ENCODE measurements around the gene SLC7A5.
"Not testable (repeated sequence)": the region's sequence is repeated elsewhere in the genome, so short reads cannot be mapped to it uniquely, and the experiment has no call there.

The SLC7A5 gene

DNA sequence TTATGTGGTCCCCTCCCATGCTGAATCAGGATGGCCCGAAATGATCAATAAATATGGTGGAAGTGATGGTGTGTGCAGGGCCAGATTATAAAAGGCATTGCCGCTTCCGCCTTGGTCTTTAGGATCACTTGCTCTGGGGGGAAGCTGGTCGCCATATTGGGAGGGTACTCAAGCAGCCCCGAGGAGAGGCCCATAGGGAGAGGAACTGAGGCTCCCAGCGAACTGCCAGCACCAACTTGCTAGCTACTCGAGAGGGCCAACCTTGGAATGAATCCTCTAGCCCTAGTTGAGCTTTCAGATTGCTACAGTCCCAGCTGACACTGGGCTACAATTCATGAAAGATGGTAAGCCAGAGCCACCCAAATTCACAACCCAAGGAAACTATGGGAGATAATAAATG lies 19.0 kb upstream of the SLC7A5 start:
- not testable (repeated sequence) for DNase-seq (ENCODE audit: low read depth in 1 of 2, low spot score in 1 of 2)

DNA sequence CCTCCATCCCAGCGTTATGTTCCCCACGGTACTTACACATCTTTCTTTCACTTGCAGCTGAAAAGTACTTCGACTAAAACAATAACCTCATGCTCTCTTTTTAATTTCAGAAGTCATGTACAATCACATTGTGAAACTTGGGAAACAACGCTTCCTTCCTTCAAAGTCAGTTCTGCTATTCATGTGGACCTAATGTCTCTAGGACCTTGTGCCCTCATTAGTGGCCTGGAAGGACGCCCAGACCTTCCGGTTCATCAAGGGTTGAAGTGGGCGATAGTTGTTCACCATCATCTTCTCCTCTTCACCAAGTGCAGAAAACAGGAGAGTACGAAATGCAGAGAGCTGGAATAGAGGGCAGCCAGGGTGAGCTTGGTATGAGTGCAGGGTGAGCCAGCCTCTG lies 18.6 kb upstream of the SLC7A5 start:
- DNase-seq (ENCODE audit: low read depth in 1 of 2, low spot score in 1 of 2) = not testable (repeated sequence)

DNA sequence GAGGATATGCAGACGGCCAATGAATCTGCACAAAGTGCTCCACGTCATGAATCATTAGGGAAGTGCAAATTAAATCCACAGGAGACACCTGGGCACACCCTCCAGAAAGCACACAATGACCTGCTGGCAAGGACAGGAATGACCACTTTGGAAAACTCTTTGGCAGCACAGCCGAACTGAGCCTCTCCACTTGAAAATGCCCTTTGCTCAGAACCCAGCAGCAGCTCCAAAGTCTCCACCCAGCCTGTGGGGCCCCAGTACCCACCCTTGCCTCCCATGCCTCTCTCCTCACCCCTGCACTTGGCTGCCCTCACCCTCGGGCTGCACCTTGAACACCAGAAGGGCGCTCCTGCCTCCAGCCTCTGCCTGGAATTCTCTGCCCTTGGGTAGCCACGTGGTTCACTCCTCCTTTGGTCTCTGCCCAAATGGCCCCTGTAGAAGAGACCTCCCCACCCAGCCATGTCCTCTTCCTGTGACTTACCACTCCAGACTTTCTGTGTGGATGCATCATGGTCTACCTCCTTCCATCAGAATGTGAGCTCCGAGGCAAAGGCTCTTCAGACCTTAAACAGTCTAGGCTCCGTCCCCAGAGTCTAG lies 16.2 kb upstream of the SLC7A5 start:
- not testable (repeated sequence) for DNase-seq (ENCODE audit: low read depth in 1 of 2, low spot score in 1 of 2)

DNA sequence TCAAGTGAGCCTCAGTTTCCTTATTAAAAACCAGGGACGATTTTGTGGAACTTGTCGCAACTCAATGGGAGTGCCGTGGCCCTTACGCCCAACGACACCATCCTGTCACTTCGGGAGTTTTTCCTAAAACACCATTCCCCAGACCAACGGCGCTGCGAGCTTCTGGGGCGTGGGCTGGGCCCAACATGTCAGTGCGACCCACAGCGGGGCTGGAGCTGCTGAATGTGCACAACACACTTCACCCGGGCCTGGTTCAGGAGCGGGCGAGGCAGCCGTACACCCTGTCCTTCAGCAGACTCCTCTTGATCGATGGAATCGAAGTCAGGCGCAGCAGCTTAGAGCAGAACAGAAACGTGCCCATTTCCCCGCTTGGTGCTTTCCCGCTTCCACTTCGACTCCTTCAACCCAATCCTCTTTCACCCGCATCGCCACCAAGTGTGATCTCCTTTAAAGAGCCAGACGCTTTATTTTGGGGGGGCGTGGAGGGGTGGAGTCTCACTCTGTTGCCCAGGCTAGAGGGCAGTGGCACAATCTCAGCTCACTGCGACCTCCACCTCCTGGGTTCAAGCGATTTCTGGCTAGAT lies 13.2 kb upstream of the SLC7A5 start:
- DNase-seq (ENCODE audit: low read depth in 1 of 2, low spot score in 1 of 2) = no peak

DNA sequence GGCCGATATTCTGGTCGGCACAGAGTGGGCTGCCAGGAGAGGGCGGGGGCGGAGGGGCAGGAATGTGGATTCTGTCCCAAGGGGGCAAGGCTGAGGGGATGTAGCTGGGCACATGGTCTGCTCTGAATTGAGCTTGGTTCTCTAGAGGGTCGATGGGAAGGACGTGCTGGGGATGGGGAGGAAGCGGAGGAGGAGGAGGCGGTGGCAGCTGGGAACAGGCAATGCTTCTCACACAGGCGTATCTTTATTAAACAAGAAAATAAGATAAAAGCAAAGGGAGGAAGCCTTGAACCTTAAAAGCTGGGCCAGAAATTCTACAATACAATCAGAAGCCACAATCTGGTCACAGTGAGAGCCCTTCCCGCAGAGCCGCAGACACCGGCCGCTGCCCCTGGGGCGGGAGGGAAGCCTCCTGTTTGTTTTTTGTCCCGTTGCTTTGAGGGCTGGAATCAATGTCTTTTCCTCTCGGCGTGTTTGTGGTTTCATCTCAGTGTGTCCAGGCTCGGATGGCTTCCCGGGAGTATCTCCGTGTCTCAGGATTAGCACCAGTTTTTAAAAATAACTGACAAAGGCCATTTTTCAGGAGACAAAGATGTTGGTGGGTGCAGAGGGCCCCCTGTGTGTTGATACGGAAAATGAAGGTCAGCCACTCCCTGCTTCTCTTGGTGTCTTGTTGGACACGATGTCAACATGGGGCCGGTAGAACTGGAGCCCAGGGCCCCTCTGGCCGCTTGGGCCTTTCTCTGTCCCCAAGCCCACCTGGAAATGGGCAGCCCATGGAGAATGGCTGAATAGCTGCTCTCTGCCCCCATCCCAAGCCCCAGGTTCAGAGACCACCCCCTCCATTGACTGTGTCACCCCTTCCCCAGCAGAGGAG lies 12.3 kb upstream of the SLC7A5 start:
- no peak for DNase-seq (ENCODE audit: low read depth in 1 of 2, low spot score in 1 of 2)

DNA sequence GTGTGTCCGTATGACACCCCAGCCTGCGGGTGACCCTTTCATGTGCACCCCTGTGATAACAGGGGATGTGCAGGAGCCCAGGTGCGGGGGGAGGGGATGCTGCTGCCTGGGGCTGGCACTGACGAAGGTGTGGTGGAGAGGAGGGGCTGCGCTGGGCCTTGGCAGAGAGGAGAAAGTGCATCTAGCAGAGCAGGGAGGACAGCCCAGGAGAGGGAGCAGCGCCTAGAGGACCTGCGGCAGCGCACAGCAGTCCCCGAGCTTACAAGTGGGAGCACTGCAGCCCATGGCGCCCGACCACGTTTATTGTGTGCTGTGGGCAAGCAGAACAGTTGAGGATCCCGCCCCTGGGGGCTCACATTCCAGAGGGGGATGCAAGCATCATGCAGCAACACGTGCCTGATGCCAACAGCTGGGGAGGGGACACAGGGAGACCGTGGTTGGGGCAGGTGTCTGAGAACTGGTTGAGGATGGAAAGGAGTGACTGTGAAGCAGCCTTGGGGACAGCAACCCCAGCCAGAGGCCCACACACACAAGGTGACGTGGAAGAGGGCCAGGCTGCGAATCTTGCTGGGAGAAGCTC lies 10.9 kb upstream of the SLC7A5 start:
- no peak for DNase-seq (ENCODE audit: low read depth in 1 of 2, low spot score in 1 of 2)

DNA sequence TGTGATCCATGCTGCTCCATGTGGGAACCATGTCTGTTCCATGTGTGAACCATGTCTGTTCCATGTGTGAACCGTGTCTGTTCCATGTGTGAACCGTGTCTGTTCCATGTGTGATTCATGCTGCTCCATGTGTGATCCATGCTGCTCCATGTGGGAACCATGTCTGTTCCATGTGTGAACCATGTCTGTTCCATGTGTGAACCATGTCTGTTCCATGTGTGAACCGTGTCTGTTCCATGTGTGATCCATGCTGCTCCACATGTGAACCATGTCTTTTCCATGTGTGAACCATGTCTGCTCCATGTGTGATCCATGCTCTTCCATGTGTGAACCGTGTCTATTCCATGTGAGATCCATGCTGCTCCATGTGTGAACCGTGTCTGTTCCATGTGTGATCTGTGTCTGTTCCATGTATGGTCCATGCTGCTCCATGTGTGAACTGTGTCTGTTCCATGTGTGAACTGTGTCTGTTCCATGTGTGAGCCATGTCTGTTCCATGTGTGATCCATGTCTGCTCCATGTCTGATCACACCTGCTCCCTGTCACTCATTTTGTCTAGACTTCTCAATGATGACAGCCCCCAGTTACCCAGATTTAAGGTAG lies 10.2 kb upstream of the SLC7A5 start:
- DNase-seq (ENCODE audit: low read depth in 1 of 2, low spot score in 1 of 2) = not testable (repeated sequence)

DNA sequence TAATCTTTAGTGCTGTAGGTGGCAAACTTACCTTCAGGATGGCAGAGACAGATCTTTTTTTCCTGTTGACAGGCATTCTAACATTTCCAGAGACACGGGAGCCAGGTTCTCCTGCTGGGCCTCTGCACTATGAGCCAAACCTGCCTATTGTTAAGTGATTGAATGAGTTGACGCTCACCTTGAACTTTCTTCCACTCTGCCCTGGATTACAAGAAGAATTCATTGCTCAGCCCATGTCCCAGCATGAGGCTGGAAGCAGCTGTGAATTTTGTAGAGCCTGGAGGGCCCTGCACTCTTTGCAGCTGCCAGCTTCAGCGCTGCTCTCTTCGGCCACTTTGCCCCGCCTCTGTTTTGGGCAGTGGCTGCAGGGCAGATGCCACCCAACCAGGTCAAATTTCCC lies 9.4 kb upstream of the SLC7A5 start:
- DNase-seq (ENCODE audit: low read depth in 1 of 2, low spot score in 1 of 2) = no peak

DNA sequence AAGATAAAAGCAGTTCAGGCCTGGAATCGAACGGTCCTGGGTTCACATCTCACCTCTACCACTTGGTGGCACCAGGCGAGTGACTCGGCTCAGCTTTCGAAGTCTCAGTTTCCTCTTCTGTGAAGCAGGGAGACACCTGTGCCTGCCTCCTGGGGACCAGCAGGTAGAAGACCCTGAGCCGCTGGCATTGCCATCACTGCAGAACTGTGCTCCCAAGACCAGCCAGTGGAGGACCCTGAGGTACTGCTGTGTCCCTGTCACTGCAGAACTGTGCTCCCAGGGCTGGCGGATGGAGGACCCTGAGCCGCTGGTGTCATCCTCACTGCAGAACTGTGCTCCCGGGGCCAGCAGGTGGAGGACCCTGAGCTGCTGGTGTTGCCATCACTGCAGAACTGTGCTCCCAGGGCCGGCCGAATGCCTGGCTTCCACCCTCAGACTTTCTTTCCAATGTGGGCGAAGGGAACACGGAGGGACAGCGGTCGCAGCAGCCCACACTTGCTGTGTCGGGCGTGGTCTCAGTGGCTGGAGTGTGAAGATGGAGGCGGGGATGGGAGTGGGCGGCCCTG lies 8.7 kb upstream of the SLC7A5 start:
- DNase-seq (ENCODE audit: low read depth in 1 of 2, low spot score in 1 of 2) = no peak

DNA sequence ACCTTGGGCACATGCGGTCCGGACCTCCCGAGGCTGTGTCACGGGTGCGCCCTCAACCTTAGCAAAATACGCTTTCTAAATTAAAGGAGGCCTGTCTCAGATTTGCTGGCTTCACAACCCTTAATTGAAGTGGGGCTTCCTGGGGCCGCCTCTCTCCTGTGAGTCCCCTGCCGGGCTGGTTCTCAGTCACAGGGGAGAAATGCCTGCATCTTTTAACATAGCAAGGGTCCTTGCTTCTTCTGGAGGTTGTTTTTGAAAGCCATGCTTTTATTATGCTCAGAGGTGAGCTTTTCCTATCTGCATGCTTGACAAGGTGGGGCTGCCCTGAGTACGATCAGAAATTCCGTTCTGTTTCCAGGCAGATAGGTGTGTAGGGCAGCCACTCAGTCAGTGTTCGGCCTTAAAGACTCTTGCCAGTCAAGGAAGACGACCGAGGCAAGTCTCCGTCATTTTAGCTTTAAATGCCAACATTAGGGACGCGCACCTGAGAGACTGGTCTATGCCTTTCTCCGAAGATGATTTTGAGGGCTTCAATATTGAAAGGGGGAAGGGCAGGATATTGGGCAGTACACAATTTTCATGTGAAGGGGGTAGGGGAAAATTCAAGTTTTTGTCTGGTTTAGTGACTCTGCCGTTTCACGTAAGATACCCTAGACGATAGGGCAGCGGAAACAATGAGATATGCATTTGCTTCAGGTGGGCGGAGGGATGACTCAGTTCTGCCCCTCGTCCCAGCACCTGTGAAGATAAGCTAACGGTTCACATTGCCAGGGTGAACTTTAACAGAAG lies 5.5 kb upstream of the SLC7A5 start:
- DNase-seq (ENCODE audit: low read depth in 1 of 2, low spot score in 1 of 2) = peak in 1 of 2 donors; percentile 66

DNA sequence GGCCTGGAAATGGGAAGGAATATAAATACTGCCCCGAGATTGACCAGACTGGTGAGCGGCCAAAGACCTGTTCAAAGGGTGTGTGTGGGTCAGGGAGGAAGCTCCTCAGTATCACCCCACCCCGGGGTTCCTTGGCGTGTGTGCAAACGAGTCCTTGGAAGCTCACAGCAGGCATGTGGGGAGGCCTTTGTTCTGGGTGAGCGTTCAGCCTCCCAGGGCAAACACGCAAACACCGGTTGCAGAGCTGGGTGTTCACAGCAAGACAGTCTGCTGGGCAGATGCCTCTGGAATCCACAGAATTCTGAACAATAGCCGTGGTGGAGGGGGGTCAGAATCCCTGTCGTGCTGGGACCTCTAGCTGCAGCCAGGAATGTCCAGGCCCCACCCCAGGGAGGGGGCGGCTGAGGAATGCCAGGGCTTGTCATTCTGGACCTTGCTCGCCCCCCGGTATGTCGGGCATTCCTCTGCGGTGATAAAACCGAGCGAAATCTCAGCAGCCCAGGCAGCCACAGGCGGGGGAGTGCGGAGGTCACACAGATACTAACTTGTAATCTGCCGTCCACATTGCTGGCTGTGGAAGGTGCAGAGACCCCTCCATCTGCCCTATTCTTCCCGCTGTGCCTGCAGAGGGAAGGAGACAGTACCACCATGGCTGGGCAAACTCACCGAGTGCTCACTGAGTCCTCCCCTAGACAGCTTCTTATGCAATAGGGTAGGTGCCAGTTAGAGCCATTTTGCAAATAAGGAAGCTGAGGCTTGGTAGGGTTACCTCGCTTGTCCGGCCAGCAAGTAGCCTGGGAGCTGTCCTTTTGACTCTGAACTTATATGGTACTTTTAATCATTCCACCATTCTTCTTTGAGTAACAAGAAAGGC lies 1.3 kb upstream of the SLC7A5 start:
- DNase-seq (ENCODE audit: low read depth in 1 of 2, low spot score in 1 of 2) = not testable (repeated sequence)

DNA sequence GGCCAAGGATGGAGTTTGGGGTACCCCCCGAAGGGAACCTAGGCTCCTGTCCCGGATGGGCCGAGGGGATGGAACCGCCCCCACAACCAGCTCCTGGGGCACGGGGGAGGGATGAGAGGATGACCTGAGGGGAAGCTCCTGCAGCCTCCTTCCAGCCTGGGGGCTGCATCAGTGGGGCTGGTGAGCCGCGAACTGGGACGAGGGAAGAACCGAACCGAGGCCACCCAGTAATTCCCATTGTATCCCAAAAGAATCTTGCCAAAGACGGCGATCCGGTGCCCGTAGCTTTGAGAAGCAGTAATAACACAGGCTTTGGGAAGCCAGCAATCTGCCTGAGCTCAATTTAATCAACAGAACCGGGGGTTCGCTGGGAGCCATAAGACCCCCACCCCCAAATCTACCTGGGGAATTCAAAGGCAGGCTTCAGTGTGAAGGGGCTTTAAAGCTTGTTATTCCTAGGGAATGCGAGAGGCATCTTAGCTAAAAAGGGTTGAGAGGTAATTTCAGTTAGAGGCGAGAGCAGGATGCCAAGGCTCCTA lies 641 bp upstream of the SLC7A5 start:
- not testable (repeated sequence) for DNase-seq (ENCODE audit: low read depth in 1 of 2, low spot score in 1 of 2)

DNA sequence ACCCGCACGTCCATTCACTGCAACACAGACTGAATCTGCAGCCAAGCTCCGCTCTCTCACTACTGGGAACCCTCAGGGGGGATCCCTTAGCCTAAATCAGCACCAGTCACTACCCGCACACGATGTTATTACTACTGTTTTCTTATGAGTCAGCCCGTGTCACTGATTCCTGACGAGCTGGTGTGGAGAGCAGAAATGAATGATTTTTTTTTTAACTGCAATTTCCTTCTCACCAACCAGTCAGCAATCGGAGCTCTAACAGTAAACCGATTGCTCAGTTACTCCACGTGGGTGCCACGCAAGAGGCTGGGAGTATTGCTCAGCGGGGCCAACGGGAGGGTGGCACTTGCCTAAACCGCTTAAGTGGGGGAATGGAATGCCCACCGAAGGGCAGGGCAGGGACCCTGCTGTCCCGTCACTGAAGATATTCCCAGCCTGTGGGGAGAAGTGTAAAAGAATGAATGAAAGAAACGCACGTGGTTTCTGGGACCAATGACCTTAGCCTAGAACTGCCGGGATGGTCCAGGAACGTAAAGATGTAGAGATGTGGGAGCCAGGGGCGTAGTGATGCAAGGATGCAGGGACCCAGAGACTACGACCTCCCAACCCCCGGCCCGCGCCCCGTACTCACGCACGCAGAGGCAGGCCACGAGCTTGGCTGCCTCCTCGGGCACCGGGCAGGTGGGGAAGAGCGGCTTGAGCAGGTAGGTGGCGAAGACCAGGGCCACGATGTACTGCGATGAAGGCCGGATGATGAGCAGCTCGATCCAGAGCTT lies 865 bp downstream of the SLC7A5 start:
- DNase-seq (ENCODE audit: low read depth in 1 of 2, low spot score in 1 of 2) = peak in 1 of 2 donors; percentile 64

DNA sequence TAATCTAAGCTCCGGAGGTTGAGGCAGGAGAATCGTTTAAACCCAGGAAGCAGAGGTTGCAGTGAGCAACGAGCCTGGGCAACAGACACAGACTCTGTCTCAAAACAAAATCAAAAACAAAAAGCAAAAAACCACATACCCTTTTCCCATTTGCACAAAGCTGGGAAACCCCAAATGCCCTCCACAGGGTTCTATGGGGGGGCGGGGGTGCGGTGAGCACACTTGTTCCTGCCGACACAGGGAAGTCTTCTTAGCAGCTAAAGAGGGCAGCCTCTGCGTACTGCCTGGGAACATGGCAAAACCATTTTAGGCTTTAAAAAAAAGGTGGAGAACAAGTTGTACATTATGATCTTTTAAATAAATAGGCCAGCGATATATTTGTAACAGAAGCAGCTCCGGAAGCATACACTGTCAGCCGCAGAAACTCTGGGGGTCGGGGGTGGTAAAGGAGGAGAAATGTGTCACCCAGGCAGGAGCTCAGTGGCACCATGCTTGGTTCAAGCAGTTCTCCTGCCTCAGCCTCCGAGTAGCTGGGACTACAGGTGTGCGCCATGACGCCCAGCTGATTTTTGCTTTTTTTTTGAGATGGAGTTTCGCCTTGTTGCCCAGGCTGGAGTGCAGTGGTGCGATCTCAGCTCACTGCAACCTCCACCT lies 3.3 kb downstream of the SLC7A5 start:
- not testable (repeated sequence) for DNase-seq (ENCODE audit: low read depth in 1 of 2, low spot score in 1 of 2)

DNA sequence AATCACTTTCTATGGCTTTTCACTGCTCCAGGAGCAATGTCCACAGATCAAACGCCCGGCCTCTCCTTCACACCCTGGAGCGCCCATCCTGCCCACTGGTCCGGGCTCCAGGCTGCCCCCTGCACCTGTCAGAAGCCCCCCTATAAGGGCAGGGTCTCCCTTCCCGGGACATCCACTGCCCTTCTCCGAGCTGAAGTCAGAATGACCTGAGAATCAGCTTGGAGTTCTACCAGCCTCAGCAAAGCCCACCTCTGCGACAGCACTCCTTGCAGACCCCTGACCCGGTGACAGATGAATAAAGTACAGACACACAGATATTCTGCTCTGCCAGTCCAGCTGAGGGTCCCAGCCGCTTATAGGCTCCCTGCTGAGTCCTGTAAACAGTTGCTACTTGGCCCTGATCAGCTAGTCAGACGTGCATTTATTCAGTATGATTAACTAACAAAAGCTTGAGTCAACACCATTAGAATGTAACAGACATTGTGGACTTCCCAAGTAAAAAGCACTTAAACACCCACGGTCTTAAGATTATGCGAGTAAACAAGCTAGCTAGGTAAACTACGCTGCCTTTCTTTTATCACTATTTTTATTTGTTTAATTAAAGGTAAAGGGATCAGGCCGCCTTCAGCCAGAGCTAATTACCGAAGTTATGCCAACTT lies 4.8 kb downstream of the SLC7A5 start:
- no peak for DNase-seq (ENCODE audit: low read depth in 1 of 2, low spot score in 1 of 2)

DNA sequence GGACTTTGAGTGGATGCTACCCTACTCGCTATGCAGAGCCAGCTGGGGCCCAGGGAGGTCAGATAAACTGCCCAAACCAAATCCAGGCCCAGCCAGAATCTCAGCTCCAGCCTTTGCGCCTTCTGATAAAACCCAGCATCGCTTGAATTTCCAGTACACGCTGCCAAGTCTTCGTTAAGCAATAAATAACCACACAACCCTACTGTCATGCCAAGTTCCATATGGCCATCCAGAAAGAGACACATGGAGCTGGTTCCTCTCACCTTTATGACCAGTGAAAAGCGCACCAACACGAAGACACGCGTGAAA lies 6.0 kb downstream of the SLC7A5 start:
- not testable (repeated sequence) for DNase-seq (ENCODE audit: low read depth in 1 of 2, low spot score in 1 of 2)

DNA sequence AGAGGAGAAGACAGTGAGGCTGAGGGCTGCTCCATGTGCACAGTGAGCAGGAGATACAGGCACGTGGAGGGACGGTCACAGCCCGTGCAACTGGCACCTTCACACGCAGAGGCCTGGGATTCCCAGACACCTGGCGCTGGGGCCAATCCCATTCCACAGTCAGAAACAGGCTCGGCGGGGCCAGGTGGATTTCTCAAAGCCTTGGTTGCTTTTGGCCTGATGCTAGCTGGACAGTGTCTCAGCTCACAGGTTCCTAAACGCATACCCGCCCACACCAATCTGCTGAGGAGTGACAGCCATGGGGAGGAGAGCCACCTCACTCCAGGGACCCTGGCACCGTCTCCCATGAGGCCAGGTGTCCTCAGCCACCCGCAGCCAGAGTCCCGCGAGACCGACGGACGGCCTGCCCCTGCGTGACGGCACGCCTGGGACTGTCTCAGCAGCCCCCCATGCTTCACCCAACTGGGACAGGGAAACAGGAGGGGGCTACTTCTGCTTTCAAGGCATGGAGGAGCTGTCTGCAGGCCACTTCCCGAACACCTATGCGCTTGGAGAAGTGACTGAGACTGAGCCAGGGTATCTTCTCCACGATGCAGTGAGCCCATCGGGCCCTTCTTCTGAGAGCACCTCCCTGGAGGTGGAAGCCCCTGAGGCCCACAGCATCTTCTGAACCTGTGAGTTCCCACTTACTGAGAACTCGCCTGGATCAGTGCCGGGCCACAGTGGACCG lies 6.5 kb downstream of the SLC7A5 start:
- not testable (repeated sequence) for DNase-seq (ENCODE audit: low read depth in 1 of 2, low spot score in 1 of 2)
